GM12878 (cell line): ENCODE data around the gene SF1. TPM values are rescaled to one million over a fixed set of nuclear protein-coding genes. Genes with fewer than 3 reads are reported as not detected.

Source experiments
- BHLHE40 ChIP-seq, 2 experiments: fragments of 450-650 bp in 1 of 2; IDR thresholded peaks; 2 replicates each; pipeline ENCODE4 v1.6.1; 2011 to 2017; ENCODE audit warnings: low read depth in 2 of 2, borderline replicate concordance in 1 of 2, improper control_type of control experiment in 1 of 2, low read length in 1 of 2, mild to moderate bottlenecking in 1 of 2
- FOXM1 ChIP-seq: IDR thresholded peaks from 2 replicates; pipeline ENCODE4 v1.6.1; 2012; ENCODE audit warnings: low read depth, mild to moderate bottlenecking, inconsistent platforms, low read length, moderate library complexity
- MTA3 ChIP-seq: IDR thresholded peaks from 2 replicates; pipeline ENCODE4 v1.6.1; 2012; ENCODE audit warnings: low read length, inconsistent platforms, borderline replicate concordance
- NFYB ChIP-seq: IDR thresholded peaks from 2 replicates; pipeline ENCODE4 v1.6.1; 2011; ENCODE audit warnings: low read depth, mild to moderate bottlenecking, low read length, improper control_type of control experiment, moderate library complexity; ENCODE audit not compliant: insufficient read depth
- POLR2A ChIP-seq: IDR thresholded peaks from 2 replicates; pipeline ENCODE4 v1.6.1; 2011; ENCODE audit warnings: low read depth, mild to moderate bottlenecking, low read length
- RBBP5 ChIP-seq: fragments of 200-600 bp; sonication (generic); conservative IDR thresholded peaks from 2 replicates; pipeline ENCODE4 v1.6.1; 2016
- RELA ChIP-seq: fragments of 450-650 bp; IDR thresholded peaks from 2 replicates; pipeline ENCODE4 v1.8.0; 2014; ENCODE audit warnings: borderline replicate concordance; ENCODE audit not compliant: partially characterized antibody
- RFX5 ChIP-seq: IDR thresholded peaks from 2 replicates; pipeline ENCODE4 v1.6.1; 2011; ENCODE audit warnings: low read depth, low read length, improper control_type of control experiment
- SMAD5 ChIP-seq: IDR thresholded peaks from 2 replicates; pipeline ENCODE4 v1.6.1; 2016; ENCODE audit warnings: antibody characterized with exemption, low read depth
- SUZ12 ChIP-seq: fragments of 200-600 bp; sonication (generic); IDR thresholded peaks from one replicate; pipeline ENCODE4 v1.6.1; 2018; ENCODE audit warnings: antibody characterized with exemption, mild to moderate bottlenecking; ENCODE audit not compliant: unreplicated experiment
- ZZZ3 ChIP-seq: IDR thresholded peaks from 2 replicates; pipeline ENCODE4 v1.6.1; 2011; ENCODE audit warnings: low read depth; ENCODE audit not compliant: control insufficient read depth, insufficient read length
- polyA plus RNA-seq, 11 experiments: library from polyadenylated mRNA; depleted of rRNA in 4 of 11; unstranded in 6 of 11; stranded (reverse) in 5 of 11; fragments of >200 nt; fragmentation: Nextera tagmentation in 4 of 11; fragmentation: Illumina TruSeq in 1 of 11; extraction: Ambion mirVana in 4 of 11; extraction: Trizol in 1 of 11; gene quantifications; 1 replicate in 1 of 11; 2 replicates in 10 of 11; pipeline versions ENCODE4 v1.2.1 to v1.2.3, GENCODE V29; 2011 to 2016; ENCODE audit warnings: inconsistent platforms in 2 of 11, missing spikeins in 2 of 11, low read depth in 1 of 11
- total RNA-seq, 4 experiments: library from RNA; depleted of rRNA in 3 of 4; stranded (reverse); fragments of >200 nt in 3 of 4; fragmentation: Illumina TruSeq in 1 of 4; extraction: Trizol in 1 of 4; gene quantifications; 2 replicates each; pipeline versions ENCODE4 v1.2.1 to v1.2.3, GENCODE V29; 2013 to 2021
- TF ChIP-seq, protein P1 (sequence below), 3 experiments: IDR thresholded peaks in 2 of 3; conservative IDR thresholded peaks in 1 of 3; 2 replicates each; pipeline ENCODE4 v1.5.1; 2011; ENCODE audit warnings: low read depth in 3 of 3, low read length in 3 of 3, mild to moderate bottlenecking in 3 of 3, control low read depth in 2 of 3, moderate library complexity in 2 of 3, inconsistent platforms in 1 of 3, mixed read lengths in 1 of 3; ENCODE audit not compliant: control insufficient read depth in 2 of 3, insufficient read depth in 1 of 3; ENCODE audit errors: extremely low read depth in 1 of 3
- TF ChIP-seq, protein P2 (sequence below): fragments of 450-650 bp; IDR thresholded peaks from 2 replicates; pipeline ENCODE4 v1.6.1; 2018; ENCODE audit warnings: borderline replicate concordance, mild to moderate bottlenecking; ENCODE audit not compliant: partially characterized antibody
- TF ChIP-seq, protein P3 (sequence below): IDR thresholded peaks from 2 replicates; pipeline ENCODE4 v1.6.1; 2012; ENCODE audit warnings: low read length, inconsistent platforms
- TF ChIP-seq, protein P4 (sequence below): fragments of 450-650 bp; formaldehyde crosslinking; IDR thresholded peaks from 2 replicates; pipeline ENCODE4 v1.4.0; 2020; ENCODE audit warnings: mild to moderate bottlenecking, moderate library complexity
- TF ChIP-seq, protein P5 (sequence below): fragments of 450-650 bp; IDR thresholded peaks from 2 replicates; pipeline ENCODE4 v1.6.1; 2017; ENCODE audit warnings: borderline replicate concordance
- TF ChIP-seq, protein P6 (sequence below): fragments of 450-650 bp; IDR thresholded peaks from 2 replicates; pipeline ENCODE4 v1.6.1; 2016; ENCODE audit warnings: mild to moderate bottlenecking

Gene SF1
- total and polyA plus RNA-seq, 10 of the 15 experiments (the other 5 are each of a cell fraction or from before 2014, with no cell fraction given) = 13.6 to 337 (median 103) TPM

DNA sequence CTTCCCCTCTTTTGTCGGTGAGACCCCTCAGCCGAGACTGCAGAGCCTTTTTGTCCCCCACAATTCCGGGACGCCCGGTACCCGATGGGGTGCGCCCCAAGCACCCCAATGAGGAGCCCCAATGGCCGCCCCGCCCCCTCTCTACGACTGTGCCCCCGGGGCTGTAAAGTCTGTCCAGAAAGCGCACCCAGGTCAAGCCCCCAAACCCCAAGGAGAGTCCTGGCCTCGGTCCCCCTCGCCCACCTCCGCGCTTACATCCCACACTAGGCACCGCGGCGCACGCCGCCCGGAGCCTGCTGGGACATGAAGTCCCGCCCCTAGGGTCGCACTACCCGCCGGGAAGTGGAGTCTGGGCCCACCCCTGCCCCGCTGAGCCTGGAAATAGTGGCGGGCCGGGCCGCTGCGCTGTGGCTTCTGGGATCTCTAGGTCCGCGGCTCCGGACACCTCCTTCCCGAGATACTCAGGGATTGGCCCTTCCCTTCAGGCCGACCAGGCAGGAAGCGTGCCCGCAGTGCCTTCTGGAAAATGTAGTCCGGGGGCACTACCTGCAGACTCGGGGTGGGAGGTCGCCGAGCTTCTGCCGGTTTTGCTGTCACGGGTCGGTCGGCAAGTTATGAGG lies 32.0 kb upstream of the SF1 start, which contains the start of gene MEN1 (continued):
- TF ChIP-seq, protein P1, sequence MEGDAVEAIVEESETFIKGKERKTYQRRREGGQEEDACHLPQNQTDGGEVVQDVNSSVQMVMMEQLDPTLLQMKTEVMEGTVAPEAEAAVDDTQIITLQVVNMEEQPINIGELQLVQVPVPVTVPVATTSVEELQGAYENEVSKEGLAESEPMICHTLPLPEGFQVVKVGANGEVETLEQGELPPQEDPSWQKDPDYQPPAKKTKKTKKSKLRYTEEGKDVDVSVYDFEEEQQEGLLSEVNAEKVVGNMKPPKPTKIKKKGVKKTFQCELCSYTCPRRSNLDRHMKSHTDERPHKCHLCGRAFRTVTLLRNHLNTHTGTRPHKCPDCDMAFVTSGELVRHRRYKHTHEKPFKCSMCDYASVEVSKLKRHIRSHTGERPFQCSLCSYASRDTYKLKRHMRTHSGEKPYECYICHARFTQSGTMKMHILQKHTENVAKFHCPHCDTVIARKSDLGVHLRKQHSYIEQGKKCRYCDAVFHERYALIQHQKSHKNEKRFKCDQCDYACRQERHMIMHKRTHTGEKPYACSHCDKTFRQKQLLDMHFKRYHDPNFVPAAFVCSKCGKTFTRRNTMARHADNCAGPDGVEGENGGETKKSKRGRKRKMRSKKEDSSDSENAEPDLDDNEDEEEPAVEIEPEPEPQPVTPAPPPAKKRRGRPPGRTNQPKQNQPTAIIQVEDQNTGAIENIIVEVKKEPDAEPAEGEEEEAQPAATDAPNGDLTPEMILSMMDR (IDR thresholded peaks at IDR 0.05 in 2 of 3, conservative IDR thresholded peaks at IDR 0.05 in 1 of 3; ENCODE audit: control insufficient read depth in 2 of 3, extremely low read depth in 1 of 3, insufficient read depth in 1 of 3, low read depth in 3 of 3, low read length in 3 of 3) = no peak
- TF ChIP-seq, protein P2, sequence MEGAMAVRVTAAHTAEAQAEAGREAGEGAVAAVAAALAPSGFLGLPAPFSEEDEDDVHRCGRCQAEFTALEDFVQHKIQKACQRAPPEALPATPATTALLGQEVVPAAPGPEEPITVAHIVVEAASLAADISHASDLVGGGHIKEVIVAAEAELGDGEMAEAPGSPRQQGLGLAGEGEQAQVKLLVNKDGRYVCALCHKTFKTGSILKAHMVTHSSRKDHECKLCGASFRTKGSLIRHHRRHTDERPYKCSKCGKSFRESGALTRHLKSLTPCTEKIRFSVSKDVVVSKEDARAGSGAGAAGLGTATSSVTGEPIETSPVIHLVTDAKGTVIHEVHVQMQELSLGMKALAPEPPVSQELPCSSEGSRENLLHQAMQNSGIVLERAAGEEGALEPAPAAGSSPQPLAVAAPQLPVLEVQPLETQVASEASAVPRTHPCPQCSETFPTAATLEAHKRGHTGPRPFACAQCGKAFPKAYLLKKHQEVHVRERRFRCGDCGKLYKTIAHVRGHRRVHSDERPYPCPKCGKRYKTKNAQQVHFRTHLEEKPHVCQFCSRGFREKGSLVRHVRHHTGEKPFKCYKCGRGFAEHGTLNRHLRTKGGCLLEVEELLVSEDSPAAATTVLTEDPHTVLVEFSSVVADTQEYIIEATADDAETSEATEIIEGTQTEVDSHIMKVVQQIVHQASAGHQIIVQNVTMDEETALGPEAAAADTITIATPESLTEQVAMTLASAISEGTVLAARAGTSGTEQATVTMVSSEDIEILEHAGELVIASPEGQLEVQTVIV = no peak
- TF ChIP-seq SMAD5 = no peak
- TF ChIP-seq FOXM1 = no peak
- TF ChIP-seq RBBP5 = no peak
- no peak for TF ChIP-seq MTA3
- no peak for TF ChIP-seq SUZ12
- TF ChIP-seq, protein P3, sequence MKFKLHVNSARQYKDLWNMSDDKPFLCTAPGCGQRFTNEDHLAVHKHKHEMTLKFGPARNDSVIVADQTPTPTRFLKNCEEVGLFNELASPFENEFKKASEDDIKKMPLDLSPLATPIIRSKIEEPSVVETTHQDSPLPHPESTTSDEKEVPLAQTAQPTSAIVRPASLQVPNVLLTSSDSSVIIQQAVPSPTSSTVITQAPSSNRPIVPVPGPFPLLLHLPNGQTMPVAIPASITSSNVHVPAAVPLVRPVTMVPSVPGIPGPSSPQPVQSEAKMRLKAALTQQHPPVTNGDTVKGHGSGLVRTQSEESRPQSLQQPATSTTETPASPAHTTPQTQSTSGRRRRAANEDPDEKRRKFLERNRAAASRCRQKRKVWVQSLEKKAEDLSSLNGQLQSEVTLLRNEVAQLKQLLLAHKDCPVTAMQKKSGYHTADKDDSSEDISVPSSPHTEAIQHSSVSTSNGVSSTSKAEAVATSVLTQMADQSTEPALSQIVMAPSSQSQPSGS = no peak
- TF ChIP-seq NFYB = no peak
- TF ChIP-seq, protein P4, sequence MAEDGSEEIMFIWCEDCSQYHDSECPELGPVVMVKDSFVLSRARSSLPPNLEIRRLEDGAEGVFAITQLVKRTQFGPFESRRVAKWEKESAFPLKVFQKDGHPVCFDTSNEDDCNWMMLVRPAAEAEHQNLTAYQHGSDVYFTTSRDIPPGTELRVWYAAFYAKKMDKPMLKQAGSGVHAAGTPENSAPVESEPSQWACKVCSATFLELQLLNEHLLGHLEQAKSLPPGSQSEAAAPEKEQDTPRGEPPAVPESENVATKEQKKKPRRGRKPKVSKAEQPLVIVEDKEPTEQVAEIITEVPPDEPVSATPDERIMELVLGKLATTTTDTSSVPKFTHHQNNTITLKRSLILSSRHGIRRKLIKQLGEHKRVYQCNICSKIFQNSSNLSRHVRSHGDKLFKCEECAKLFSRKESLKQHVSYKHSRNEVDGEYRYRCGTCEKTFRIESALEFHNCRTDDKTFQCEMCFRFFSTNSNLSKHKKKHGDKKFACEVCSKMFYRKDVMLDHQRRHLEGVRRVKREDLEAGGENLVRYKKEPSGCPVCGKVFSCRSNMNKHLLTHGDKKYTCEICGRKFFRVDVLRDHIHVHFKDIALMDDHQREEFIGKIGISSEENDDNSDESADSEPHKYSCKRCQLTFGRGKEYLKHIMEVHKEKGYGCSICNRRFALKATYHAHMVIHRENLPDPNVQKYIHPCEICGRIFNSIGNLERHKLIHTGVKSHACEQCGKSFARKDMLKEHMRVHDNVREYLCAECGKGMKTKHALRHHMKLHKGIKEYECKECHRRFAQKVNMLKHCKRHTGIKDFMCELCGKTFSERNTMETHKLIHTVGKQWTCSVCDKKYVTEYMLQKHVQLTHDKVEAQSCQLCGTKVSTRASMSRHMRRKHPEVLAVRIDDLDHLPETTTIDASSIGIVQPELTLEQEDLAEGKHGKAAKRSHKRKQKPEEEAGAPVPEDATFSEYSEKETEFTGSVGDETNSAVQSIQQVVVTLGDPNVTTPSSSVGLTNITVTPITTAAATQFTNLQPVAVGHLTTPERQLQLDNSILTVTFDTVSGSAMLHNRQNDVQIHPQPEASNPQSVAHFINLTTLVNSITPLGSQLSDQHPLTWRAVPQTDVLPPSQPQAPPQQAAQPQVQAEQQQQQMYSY (CRISPR knock-in tag) = no peak
- TF ChIP-seq POLR2A = peak; percentile 80
- TF ChIP-seq, protein P5, sequence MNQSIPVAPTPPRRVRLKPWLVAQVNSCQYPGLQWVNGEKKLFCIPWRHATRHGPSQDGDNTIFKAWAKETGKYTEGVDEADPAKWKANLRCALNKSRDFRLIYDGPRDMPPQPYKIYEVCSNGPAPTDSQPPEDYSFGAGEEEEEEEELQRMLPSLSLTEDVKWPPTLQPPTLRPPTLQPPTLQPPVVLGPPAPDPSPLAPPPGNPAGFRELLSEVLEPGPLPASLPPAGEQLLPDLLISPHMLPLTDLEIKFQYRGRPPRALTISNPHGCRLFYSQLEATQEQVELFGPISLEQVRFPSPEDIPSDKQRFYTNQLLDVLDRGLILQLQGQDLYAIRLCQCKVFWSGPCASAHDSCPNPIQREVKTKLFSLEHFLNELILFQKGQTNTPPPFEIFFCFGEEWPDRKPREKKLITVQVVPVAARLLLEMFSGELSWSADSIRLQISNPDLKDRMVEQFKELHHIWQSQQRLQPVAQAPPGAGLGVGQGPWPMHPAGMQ = no peak
- TF ChIP-seq ZZZ3 = no peak
- peak; percentile 31 for TF ChIP-seq RELA
- no peak for TF ChIP-seq RFX5
- peak in 1 of 2 experiments; percentile 46; a peak in 2 of 4 replicates for TF ChIP-seq BHLHE40 (IDR thresholded peaks at IDR 0.05; ENCODE audit: borderline replicate concordance in 1 of 2, low read depth in 2 of 2, low read length in 1 of 2)
- TF ChIP-seq, protein P6, sequence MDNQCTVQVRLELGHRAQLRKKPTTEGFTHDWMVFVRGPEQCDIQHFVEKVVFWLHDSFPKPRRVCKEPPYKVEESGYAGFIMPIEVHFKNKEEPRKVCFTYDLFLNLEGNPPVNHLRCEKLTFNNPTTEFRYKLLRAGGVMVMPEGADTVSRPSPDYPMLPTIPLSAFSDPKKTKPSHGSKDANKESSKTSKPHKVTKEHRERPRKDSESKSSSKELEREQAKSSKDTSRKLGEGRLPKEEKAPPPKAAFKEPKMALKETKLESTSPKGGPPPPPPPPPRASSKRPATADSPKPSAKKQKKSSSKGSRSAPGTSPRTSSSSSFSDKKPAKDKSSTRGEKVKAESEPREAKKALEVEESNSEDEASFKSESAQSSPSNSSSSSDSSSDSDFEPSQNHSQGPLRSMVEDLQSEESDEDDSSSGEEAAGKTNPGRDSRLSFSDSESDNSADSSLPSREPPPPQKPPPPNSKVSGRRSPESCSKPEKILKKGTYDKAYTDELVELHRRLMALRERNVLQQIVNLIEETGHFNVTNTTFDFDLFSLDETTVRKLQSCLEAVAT = no peak
